Measurements from ENCODE around the gene REV1. TPM values are rescaled to one million over a fixed set of nuclear protein-coding genes. Genes with fewer than 3 reads are reported as not detected.

Gene REV1
- total and polyA plus RNA-seq, 2 of the 8 experiments (the other 6 are each of a cell fraction or from before 2014, with no cell fraction given), result 16.6 to 34.3 TPM

- H2BK12ac ChIP-seq (ENCODE audit: low read depth, low read length), result no peak overlapping the region
- H3K4me2 ChIP-seq (ENCODE audit: insufficient read depth in 1 of 2, low read depth in 2 of 2, low read length in 2 of 2), result no peak overlapping the region
- no peak overlapping the region for H3K18ac ChIP-seq (ENCODE audit: extremely low read depth, low read length)
- no peaks in the 10 kb centered on the region for H3K9me3 ChIP-seq (ENCODE audit: insufficient read depth in 2 of 2, low read depth in 1 of 2, low read length in 1 of 2)
- H3K36me3 ChIP-seq (ENCODE audit: control insufficient read depth in 2 of 4, insufficient read depth in 4 of 4, low read length in 3 of 4), result peaks cover 4 to 48% (median 32%) of the 10 kb centered on the region in 4 experiments
- H4K20me1 ChIP-seq (replicated peaks in 1 of 2; ENCODE audit: control insufficient read depth in 1 of 2, insufficient read depth in 2 of 2, low read length in 2 of 2), result peaks cover 2% of the 10 kb centered on the region in 2 experiments
- no peak overlapping the region for H2BK15ac ChIP-seq (ENCODE audit: low read length)
- no peak overlapping the region for H2BK20ac ChIP-seq (ENCODE audit: low read length)
- no peak overlapping the region for H4K8ac ChIP-seq (ENCODE audit: extremely low read depth, insufficient read depth, low read length)
- no peak overlapping the region for H2AK5ac ChIP-seq (ENCODE audit: low read depth, low read length)
- TF ChIP-seq CTBP2 (IDR thresholded peaks at IDR 0.05; ENCODE audit: borderline replicate concordance, insufficient read depth, insufficient read length, low read length), result no peak
- TF ChIP-seq RNF2 (IDR thresholded peaks at IDR 0.05; ENCODE audit: borderline replicate concordance, low read depth, low read length, missing control alignments, poor library complexity, severe bottlenecking), result no peak
- TF ChIP-seq KDM4A (IDR thresholded peaks at IDR 0.05; ENCODE audit: low read depth, low read length, severe bottlenecking), result no peak
- no peak for TF ChIP-seq TCF12 (IDR thresholded peaks at IDR 0.05; ENCODE audit: low read depth, low read length)
- TF ChIP-seq RAD21 (IDR thresholded peaks at IDR 0.05 in 1 of 2, conservative IDR thresholded peaks at IDR 0.05 in 1 of 2; ENCODE audit: low read depth in 2 of 2, low read length in 2 of 2), result no peak
- TF ChIP-seq SAP30 (IDR thresholded peaks at IDR 0.05; ENCODE audit: insufficient read depth, insufficient replicate concordance, low read length), result no peak
- TF ChIP-seq EGR1 (IDR thresholded peaks at IDR 0.05; ENCODE audit: borderline replicate concordance, low read depth, low read length), result no peak
- no peak for TF ChIP-seq E2F6 (IDR thresholded peaks at IDR 0.05)
- no peak for TF ChIP-seq TEAD4 (IDR thresholded peaks at IDR 0.05; ENCODE audit: low read depth, low read length)
- TF ChIP-seq USF2 (IDR thresholded peaks at IDR 0.05; ENCODE audit: low read length), result no peak
- no peak overlapping the region for H2AFZ ChIP-seq (ENCODE audit: low read length)
- no peak overlapping the region for H4K5ac ChIP-seq (ENCODE audit: insufficient read length, low read depth, low read length)
- H3K4me1 ChIP-seq (replicated peaks in 1 of 4; ENCODE audit: control insufficient read depth in 3 of 4, insufficient read depth in 4 of 4, low read length in 3 of 4), result no peaks in the 10 kb centered on the region
- H2BK5ac ChIP-seq (ENCODE audit: low read depth, low read length), result no peak overlapping the region; the same call in 1 of the 2 replicates
- H3K27me3 ChIP-seq (replicated peaks in 1 of 4; ENCODE audit: control insufficient read depth in 3 of 4, extremely low read depth in 1 of 4, insufficient read depth in 3 of 4, low read length in 3 of 4), result no peaks in the 10 kb centered on the region
- no peaks in the 10 kb centered on the region for H3K79me2 ChIP-seq (ENCODE audit: control insufficient read depth in 1 of 2, insufficient read depth in 2 of 2, low read length in 2 of 2)
- no peak overlapping the region for H2BK120ac ChIP-seq (replicated peaks; ENCODE audit: low read depth, low read length)
- no peak for FAIRE-seq
- WGBS, 2 experiments (ENCODE audit: extremely low coverage in 1 of 2, insufficient coverage in 1 of 2, insufficient read length in 1 of 2, insufficient replicate concordance in 2 of 2, low coverage in 1 of 2, low lambda C conversion rate in 2 of 2, missing lambda C conversion rate in 1 of 2), result 100% methylated on average over 1 of the region's 1 CpG; no CpG with 5 or more reads in 1 of the 2 experiments
- no peak overlapping the region for H3K56ac ChIP-seq (replicated peaks; ENCODE audit: insufficient read length, low read depth, low read length)
- no peak for DNase-seq (ENCODE audit: low read depth in 1 of 2, low spot score in 2 of 2)
- ChIA-PET CTCF (ENCODE audit: partially characterized antibody) (interaction anchor here (1.1 kb wide), 1 partner anchor 83 kb away, joined by 3 read pairs; the partner anchor contains the start of gene EIF5B), POLR2A (ENCODE audit: partially characterized antibody) (no interaction called here)
- H3K79me1 ChIP-seq (ENCODE audit: low read depth, low read length), result no peaks in the 10 kb centered on the region
- H3K4me3 ChIP-seq (ENCODE audit: extremely low read depth in 1 of 4, insufficient read depth in 2 of 4, low read depth in 3 of 4, low read length in 4 of 4), result no peak overlapping the region
- no peak overlapping the region for H3K27ac ChIP-seq (ENCODE audit: low read depth, low read length)
- no peak overlapping the region for H3K23ac ChIP-seq (ENCODE audit: insufficient read length)
- H3K23me2 ChIP-seq (ENCODE audit: low read depth, low read length), result no peaks in the 10 kb centered on the region
- no peak overlapping the region for H3K14ac ChIP-seq (ENCODE audit: insufficient read length)
- no peak overlapping the region for H4K91ac ChIP-seq (replicated peaks; ENCODE audit: insufficient read length, low read length)
- no peak overlapping the region for H3K9ac ChIP-seq (replicated peaks in 1 of 4; ENCODE audit: extremely low read depth in 1 of 4, low read depth in 3 of 4, low read length in 3 of 4)
- no peak overlapping the region for H3K4ac ChIP-seq (replicated peaks; ENCODE audit: insufficient read length, low read depth, low read length)
These were observed 69.8 kb downstream of the REV1 start for GRCh38 chr2:99420031-99420430.

All from H1 (cell line).